HG02588 (cell line): ENCODE results near the gene APP.

ENCODE experiments used
- ATAC-seq: cut with Tn5 transposase; IDR thresholded peaks from one replicate; pipeline ENCODE4 v1.9.1; 2021; ENCODE audit warnings: mild to moderate bottlenecking, moderate library complexity; ENCODE audit not compliant: unreplicated experiment

Gene APP

DNA sequence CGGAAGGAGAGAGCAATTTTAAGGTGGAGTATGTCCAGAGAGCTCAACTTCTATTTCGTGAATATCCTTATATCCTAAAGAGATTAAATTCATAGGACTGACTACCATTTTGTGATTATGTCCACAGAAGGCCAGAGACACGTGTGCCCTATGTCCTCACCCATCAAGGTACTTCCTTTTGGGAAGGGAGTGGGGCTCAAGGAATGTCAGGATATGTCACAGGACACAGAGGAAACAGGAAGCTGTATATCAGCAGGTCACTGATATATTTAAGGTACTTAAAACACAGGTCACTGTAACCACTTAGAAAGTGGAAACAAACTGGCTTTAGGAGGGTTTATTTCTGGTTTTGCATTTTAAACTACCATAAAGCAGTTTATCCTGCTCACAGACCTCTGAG is 184.6 kb downstream of the APP start:
- no peak for ATAC-seq

DNA sequence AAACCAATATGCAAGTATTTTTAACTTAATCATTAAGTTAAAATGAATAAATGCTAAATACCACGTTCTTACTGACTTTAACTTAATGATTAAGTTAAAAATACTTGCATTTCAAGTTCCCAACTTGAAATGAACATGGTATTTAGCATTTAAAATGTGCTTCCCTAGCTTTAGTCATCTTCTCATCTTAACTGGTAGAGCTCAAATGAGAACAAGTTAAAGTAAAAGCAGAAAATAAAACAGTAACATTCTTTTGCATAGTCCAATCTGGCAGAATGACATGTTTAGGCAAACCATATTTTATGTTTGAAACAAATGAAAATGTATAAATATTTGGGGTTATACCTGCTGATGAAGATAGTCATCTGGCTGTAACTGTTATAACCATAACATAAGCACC is 186.0 kb downstream of the APP start:
- no peak for ATAC-seq

GRCh38 chr21:25983745-25984144 is 186.8 kb downstream of the APP start:
- no peak for ATAC-seq

DNA sequence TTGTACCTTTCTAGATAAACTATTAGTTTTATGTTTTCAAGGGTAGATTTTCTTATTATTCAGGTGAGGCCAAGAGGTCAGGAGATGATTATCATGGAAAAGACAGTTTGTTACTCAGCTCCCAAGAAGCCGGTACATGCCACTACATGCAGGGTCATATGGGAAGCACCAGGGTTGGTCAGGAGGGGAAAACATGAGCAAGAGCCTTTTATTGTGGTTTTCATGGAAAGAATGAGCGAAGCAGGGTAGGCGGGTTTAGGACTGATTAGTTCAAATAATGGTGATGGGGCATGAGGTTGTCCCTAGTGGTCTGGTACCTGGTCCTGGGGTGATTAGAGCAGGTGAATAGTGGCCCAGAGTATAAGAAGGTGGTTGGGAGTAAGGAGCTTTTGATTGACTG is 189.9 kb downstream of the APP start:
- ATAC-seq = no peak

DNA sequence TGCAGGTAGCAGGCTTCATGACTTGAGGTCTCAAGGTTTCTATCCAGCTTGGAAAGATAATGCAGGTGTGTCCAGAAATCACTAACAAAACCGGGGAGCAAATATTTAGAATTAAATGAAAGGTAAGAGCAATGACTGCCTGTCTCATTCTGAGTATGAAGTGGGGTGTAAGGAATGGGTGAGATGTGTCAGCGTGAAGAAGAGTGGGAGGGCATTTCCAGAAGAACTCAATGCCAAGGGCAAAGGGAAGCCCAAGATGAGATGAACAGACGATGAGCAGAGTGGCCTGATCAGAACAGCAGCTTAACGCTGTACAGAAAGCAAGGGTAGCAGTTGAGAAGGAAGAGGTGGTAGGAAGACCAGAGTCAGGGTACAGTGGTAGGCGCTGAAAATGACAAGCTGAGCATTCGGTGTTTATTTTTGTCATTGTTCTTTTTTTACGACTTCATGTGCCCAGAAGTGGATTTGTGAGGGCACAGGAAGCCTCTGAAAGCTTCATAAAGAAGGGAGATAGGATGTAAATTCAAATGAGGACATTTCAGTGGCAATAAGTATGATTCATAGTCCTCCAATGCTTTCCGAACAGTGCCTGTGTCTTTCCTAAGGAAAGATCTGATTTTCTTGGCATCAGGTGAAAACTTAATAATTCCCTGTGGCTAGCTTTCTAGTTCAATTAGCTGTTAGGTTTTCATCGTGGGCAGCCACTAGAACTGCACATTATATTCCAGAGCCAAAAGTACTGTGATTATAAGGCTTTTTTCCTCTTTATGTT is 190.5 kb downstream of the APP start:
- no peak for ATAC-seq

DNA sequence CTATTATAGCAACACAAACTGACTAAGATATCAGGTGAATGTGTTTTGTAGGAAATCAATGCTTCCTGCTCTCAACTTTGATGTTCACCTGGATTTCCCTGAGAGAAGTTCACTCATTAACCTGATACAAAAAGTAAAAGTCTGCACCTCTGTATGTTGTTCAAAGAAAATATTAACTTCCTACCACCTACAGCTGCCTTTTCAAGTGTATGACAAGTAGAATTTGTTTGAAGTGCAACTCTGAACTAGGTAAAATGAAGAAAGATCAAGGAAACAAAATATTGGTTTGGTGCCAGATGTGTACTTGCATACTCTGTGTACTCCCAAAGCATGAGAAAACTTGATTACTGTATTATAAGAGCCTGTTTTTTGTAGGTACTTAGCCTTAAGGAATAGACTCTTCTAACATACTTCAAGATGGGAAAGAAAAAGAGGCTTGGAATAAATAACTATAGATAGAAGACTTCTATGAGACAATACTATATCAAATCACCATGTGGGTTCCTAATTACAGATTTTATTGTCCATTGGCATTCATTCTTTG is 193.4 kb downstream of the APP start:
- no peak for ATAC-seq

GRCh38 chr21:25974964-25975363 is 195.6 kb downstream of the APP start:
- no peak for ATAC-seq

DNA sequence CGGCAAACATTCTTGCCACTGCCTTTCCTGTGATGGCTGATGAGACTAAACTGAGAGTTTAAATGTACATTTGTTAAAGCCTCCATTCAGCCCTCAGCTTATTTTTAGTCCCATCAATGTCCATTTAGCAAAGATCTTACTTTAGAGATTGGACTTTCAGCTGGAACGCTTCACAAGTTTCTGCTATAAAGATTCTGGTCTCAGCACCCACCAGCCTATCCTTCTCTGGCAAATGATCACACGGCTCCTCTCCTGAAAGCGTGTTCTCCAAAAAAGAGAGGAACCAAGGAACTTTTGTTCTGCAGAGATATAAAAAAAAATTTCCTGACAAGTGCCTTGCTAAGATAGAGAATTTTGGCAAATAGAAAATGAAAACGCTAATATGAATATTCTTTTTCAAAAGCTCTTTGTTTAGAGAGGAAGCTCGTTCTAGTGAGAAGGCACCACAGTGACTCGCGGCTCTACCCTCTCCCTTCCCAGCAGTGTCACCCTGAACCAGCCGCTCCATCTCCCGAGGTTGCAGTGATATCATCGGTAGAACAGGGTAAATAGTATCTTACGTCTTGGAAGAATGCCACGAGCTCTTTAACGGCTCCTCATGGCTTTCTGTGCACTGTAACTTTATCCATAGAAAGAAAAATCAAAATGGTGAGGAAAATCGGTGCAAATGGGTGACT is 200.2 kb downstream of the APP start:
- no peak for ATAC-seq

GRCh38 chr21:25967901-25968438 is 202.6 kb downstream of the APP start:
- ATAC-seq = peak; percentile 61

- peak; percentile 99 for ATAC-seq
Observed at GRCh38 chr21:25967181-25967900, 203.2 kb downstream of the APP start.

DNA sequence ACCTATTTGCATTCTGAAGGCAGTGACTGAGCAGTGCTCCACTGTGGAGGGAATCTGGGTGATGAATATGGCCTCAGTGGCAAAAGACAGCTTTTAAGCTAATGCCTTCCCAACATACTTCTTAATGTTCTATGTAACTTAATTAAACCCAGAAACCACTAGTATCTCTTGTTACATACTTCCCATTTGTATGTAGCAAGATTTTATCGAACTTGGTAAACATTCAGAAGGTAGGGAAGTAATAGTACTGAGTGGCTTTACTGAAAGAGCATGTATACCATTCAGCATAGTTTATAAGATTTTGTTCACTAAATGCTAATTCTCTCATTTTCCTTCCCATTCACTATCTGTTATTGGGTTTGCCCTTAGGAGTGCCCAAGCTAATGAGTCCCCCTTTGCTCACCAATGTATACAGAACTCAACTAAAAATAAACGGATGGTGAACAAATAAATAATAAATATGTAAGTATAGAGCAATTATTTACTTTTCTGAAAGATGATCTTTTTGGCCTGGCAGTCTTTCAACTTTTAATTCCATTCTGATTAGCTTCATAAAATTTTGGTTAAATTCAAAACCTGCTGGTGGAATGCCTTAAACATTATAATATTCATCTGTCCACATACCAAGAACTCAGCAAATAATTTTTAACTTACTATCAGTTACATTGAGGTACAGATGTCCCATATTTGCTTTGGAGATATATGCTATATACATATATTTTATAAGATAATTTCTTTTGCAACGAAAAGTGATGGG is 204.4 kb downstream of the APP start:
- ATAC-seq = no peak

GRCh38 chr21:25964926-25965325 is 205.6 kb downstream of the APP start:
- no peak for ATAC-seq

GRCh38 chr21:25964015-25964414 is 206.6 kb downstream of the APP start:
- no peak for ATAC-seq

- ATAC-seq = no peak
Observed at GRCh38 chr21:25963181-25963580, 207.4 kb downstream of the APP start.

DNA sequence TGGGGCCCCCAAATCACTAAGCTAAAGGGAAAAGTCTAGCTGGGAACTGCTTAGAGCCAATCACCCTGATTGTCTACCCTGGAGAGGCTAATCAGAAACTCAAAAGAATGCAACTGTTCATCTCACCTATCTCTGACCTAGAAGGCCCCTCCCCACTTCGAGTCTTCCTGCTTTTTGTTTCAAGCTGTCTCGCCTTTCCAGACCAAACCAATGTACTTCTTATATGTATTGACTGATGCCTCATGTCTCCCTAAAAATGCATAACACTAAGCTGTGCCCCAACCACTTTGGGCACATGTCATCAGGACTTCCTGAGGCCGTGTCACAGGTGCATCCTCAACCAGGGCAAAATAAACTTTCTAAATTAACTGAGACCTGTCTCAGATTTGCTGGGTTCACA is 209.5 kb downstream of the APP start:
- no peak for ATAC-seq

DNA sequence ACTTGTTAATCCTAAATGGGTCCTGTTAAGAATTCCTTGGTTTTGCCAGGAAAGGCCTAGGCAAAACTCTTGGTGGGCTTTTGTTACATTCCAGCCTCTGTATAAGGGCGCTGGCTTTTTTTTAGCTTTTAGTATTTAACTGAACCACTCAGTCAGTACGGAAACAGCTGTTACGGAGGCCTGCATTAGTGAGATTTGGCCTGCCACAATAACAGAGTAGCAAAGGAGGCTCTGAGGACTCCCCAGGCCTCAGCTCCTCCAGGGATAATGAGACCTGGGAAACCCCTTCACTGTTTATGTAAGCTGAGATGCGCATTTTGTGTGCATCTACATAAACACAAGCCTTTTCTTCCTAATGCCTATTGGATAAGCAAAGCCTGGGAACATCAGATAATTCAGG is 210.2 kb downstream of the APP start:
- ATAC-seq = no peak

GRCh38 chr21:25959799-25960198 is 210.8 kb downstream of the APP start:
- no peak for ATAC-seq

DNA sequence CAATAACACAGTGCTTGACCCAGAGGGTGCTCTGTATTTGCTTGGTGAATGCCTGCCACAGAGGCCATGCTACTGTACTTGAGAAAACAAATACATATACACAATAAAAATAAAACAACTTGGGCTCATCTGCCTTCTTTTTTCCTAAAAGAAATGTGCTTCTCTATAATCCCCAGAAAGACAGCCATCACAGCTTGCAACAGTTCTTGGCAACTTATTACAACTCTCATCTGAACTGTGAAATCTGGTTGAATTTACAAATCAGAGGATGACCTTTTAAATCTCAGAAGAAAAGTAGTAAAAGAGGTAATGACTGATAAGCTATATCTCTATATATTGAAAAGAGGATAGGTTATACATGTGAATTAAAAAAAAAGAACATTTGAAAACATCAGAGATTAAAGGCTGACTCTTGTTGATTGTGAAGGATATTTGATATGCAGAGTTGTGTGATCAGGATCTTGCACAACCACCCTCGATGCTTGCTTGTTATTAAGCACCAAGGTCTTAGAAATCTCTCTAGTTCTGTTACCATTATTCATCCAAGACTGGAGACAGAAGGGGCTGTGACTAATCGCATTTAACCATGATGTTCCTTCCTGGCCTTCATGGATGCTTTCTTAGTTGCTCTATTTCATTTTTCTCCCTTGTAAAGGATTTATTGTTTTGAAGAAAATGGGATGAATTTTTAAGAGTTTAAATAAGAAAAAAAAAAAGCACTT is 213.4 kb downstream of the APP start:
- no peak for ATAC-seq

DNA sequence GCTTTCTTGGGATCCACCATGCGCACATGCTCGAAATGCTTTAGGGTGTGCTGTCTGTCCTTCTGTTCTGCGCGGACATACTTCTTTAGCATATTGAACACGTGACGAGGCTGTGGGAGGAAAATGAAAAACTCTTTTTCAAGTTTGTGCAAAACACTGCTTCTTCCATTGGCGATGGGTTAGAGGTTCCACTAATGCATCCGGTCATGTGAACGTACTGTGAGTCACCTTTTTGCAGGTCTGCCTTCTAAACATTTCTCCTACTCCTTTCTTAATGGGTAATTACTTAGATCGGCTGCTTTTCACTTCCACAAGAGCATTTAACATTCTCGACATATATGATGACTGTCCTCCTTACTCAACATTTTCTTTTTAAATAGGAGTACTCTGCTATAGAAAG is 214.9 kb downstream of the APP start:
- ATAC-seq = no peak

GRCh38 chr21:25953659-25954058 is 216.9 kb downstream of the APP start:
- ATAC-seq = no peak
